Endothelial cell of umbilical vein (primary cell): ENCODE data around the gene PPP2R2C. TPM values are rescaled to one million over a fixed set of nuclear protein-coding genes. Genes with fewer than 3 reads are reported as not detected.

Source experiments
- BruUV-seq: library from RNA; stranded (reverse); fragments of 400-500 nt; replicated peaks from 2 replicates; lab custom pipeline; 2021; lab: Mats Ljungman, UMichigan
- CTCF ChIA-PET: fragments of 300-600, 350-600 bp; sonication (Branson Sonifier 250); formaldehyde crosslinking; loops from one replicate; lab custom pipeline; 2021; ENCODE audit warnings: antibody characterized with exemption, inconsistent platforms; lab: Charles Lee
- POLR2A ChIA-PET: fragments of 300-600, 350-600 bp; sonication (Branson Sonifier 250); formaldehyde crosslinking; loops from one replicate; lab custom pipeline; 2021; ENCODE audit warnings: antibody characterized with exemption, inconsistent platforms; lab: Charles Lee
- DNase-seq: peaks from one replicate; pipeline ENCODE4 v3.0.0-alpha.2; 2011; ENCODE audit warnings: low read depth, low spot score
- FAIRE-seq: peaks from 2 replicates; lab custom pipeline; 2011; peaks lifted over from hg19 to GRCh38; lab: Jason Lieb, UNC
- H2AFZ ChIP-seq: 2 replicates; pipeline ENCODE4 v1.6.0; 2012; ENCODE audit warnings: low read depth, low read length, control low read depth, inconsistent platforms
- H3K27ac ChIP-seq: 2 replicates; pipeline ENCODE4 v1.5.1; 2011; ENCODE audit warnings: low read depth, mild to moderate bottlenecking, control low read depth, low read length, moderate library complexity; ENCODE audit not compliant: insufficient read depth
- H3K27me3 ChIP-seq, 2 experiments: 2 replicates each; pipeline versions ENCODE4 v1.6.0 to v1.6.1; 2011; ENCODE audit warnings: low read length in 2 of 2, mixed read lengths in 1 of 2; ENCODE audit not compliant: control insufficient read depth in 2 of 2, insufficient read depth in 2 of 2
- H3K36me3 ChIP-seq, 2 experiments: 2 replicates in 1 of 2; 3 replicates in 1 of 2; pipeline ENCODE4 v1.5.1; 2011; ENCODE audit warnings: low read length in 2 of 2, mild to moderate bottlenecking in 1 of 2, moderate library complexity in 1 of 2; ENCODE audit not compliant: control insufficient read depth in 2 of 2, insufficient read depth in 2 of 2; ENCODE audit errors: extremely low read depth in 1 of 2
- H3K4me1 ChIP-seq: 3 replicates; pipeline ENCODE4 v1.5.1; 2011; ENCODE audit warnings: mild to moderate bottlenecking, low read length; ENCODE audit not compliant: control insufficient read depth, insufficient read depth; ENCODE audit errors: extremely low read depth
- H3K4me2 ChIP-seq: 2 replicates; pipeline ENCODE4 v1.6.1; 2011; ENCODE audit warnings: low read length, control low read depth, mixed read lengths; ENCODE audit not compliant: insufficient read depth
- H3K4me3 ChIP-seq, 3 experiments: fragments of 200-600 bp in 1 of 3; sonication (generic), shearing (Covaris generic) in 1 of 3; replicated peaks in 1 of 3; 2 replicates each; pipeline ENCODE4 v1.5.1; 2011 to 2016; ENCODE audit warnings: control low read depth in 3 of 3, low read length in 3 of 3, mild to moderate bottlenecking in 2 of 3, inconsistent platforms in 1 of 3, low read depth in 1 of 3, moderate library complexity in 1 of 3; ENCODE audit not compliant: insufficient read depth in 1 of 3
- H3K79me2 ChIP-seq: 2 replicates; pipeline ENCODE4 v1.6.0; 2012; ENCODE audit warnings: low read length, inconsistent platforms; ENCODE audit not compliant: control insufficient read depth, insufficient read depth
- H3K9ac ChIP-seq: replicated peaks from 2 replicates; pipeline ENCODE3; 2011; ENCODE audit warnings: low read length, control low read depth; ENCODE audit not compliant: insufficient read depth; ENCODE audit errors: extremely low read depth
- H3K9me1 ChIP-seq: replicated peaks from 3 replicates; pipeline ENCODE4 v1.6.0; 2011; ENCODE audit warnings: mild to moderate bottlenecking, low read length; ENCODE audit not compliant: control insufficient read depth, insufficient read depth; ENCODE audit errors: extremely low read depth
- H3K9me3 ChIP-seq: replicated peaks from 2 replicates; pipeline ENCODE4 v1.5.1; 2012; ENCODE audit warnings: low read length, inconsistent platforms; ENCODE audit not compliant: control insufficient read depth, insufficient read depth
- H4K20me1 ChIP-seq: replicated peaks from 2 replicates; pipeline ENCODE3; 2011; ENCODE audit warnings: mild to moderate bottlenecking, low read length; ENCODE audit not compliant: control insufficient read depth, insufficient read depth; ENCODE audit errors: extremely low read depth
- FOS ChIP-seq: IDR thresholded peaks from 2 replicates; pipeline ENCODE4 v1.6.1; 2011; ENCODE audit warnings: mild to moderate bottlenecking, low read length, moderate library complexity, borderline replicate concordance; ENCODE audit not compliant: insufficient read depth
- GATA2 ChIP-seq: IDR thresholded peaks from 2 replicates; pipeline ENCODE4 v1.7.0; 2011; ENCODE audit warnings: low read depth, mild to moderate bottlenecking, moderate library complexity, mixed read lengths, low read length; ENCODE audit not compliant: insufficient read length, insufficient read depth
- JUN ChIP-seq: IDR thresholded peaks from 2 replicates; pipeline ENCODE4 v1.6.1; 2011; ENCODE audit warnings: borderline replicate concordance, low read depth; ENCODE audit not compliant: insufficient read length, insufficient read depth
- MYC ChIP-seq: IDR thresholded peaks from one replicate; pipeline ENCODE4 v1.6.1; 2011; ENCODE audit warnings: mild to moderate bottlenecking, low read depth, low read length
- POLR2A ChIP-seq: IDR thresholded peaks from 2 replicates; pipeline ENCODE4 v1.6.1; 2012; ENCODE audit warnings: low read depth, mild to moderate bottlenecking, control low read depth, low read length
- POLR2AphosphoS5 ChIP-seq: IDR thresholded peaks from 2 replicates; pipeline ENCODE4 v1.6.1; 2012; ENCODE audit warnings: low read depth, mild to moderate bottlenecking, control low read depth, low read length, moderate library complexity; ENCODE audit not compliant: insufficient read depth
- dilution Hi-C: fragments of 300-500 bp; cut with MboI; formaldehyde crosslinking; loops from one replicate; pipeline ENCODE4 v1.15.0; 2019; ENCODE audit warnings: low sequenced_read_pairs; ENCODE audit not compliant: extremely low pct_ligation_motif_present
- intact Hi-C: fragments of 100-400 bp; cut with micrococcal nuclease; formaldehyde crosslinking; loops from one replicate; pipeline ENCODE4 v1.10.0; 2022
- polyA plus RNA-seq, 4 experiments: library from polyadenylated mRNA; depleted of rRNA in 3 of 4; stranded (reverse) in 3 of 4; unstranded in 1 of 4; fragments of >200 nt; gene quantifications; 2 replicates each; pipeline versions ENCODE4 v1.2.1 to v1.2.3, GENCODE V29; 2011 to 2012; ENCODE audit warnings: missing spikeins in 1 of 4
- total RNA-seq: library from RNA; stranded (reverse); gene quantifications from 2 replicates; pipeline ENCODE4 v1.2.3, GENCODE V29; 2021

PPP2R2C gene
- total and polyA plus RNA-seq, 2 donors (not counting 3 experiments of a cell fraction or from before 2014, with no cell fraction given): 0.03 to 0.09 TPM

- dilution Hi-C loops: no loop called here
Observed at GRCh38 chr4:6272863-6273660, 199.4 kb downstream of the PPP2R2C start.

DNA sequence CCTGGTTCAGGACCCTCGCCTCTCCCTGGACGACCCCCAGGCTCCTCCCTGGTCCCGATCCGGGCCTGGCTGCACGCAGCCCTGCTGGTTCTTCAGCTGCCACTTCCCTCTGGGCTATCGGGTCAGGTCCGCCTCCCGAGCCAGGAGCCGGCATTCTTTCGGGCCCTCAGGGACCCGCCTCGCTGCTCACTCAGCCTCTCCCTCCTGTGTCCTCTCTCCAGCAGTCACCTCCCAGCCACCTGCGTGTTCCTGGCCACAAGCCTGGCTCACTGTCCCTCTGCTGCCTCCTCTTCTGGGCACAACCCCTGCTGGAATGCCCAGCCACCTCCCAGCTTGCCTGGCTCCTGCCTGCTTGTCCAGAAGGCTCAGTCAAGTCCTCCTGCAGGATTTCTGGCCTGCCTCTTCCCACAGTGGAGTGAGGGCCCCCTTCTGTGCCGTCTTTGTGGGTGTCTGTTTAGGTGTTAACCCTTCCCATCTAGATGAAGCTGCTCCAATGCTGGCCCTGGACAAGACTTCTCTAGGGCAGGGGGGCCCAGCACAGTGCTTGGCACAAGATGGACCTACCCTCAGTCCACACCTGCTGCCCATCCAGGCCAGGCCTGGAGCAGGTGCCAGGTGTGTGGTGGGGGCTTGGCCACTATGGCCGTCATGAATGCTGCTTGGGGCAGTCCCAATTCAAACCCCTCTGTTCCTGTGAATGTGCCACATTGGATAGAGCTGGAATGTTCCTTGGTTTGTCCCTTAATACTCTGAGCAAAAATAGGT, 200.5 kb downstream of the PPP2R2C start:
- no peaks in the 10 kb centered on the region for H3K79me2 ChIP-seq
- no peaks in the 10 kb centered on the region for H3K9me1 ChIP-seq
- intact Hi-C loops (loop anchor here (10.0 kb wide), 1 partner anchor 1237 kb away; no protein-coding TSS in a partner anchor), dilution Hi-C loops (no loop called here)
- BruUV-seq: no TSS peak
- H3K36me3 ChIP-seq: peaks cover 0 to 3% of the 10 kb centered on the region in 2 experiments
- no peak overlapping the region for H3K4me3 ChIP-seq
- no peak overlapping the region for H3K4me2 ChIP-seq
- no peak for FAIRE-seq
- ChIA-PET POLR2A (no interaction called here), CTCF (interaction anchor here (1.2 to 3.3 kb wide), 5 partner anchors 19 to 60 kb away, joined by 3 to 11 read pairs (median 5); no protein-coding TSS in a partner anchor)
- H3K9me3 ChIP-seq: no peaks in the 10 kb centered on the region
- H4K20me1 ChIP-seq: no peaks in the 10 kb centered on the region
- H3K27ac ChIP-seq: no peak overlapping the region
- no peak overlapping the region for H3K9ac ChIP-seq
- no peak for DNase-seq
- peaks cover 15% of the 10 kb centered on the region for H3K4me1 ChIP-seq
- no peak for TF ChIP-seq GATA2
- no peak for TF ChIP-seq FOS
- no peak for TF ChIP-seq POLR2A
- TF ChIP-seq MYC: no peak
- TF ChIP-seq POLR2AphosphoS5: no peak
- H2AFZ ChIP-seq: no peak overlapping the region
- peaks cover 8% of the 10 kb centered on the region in 2 experiments for H3K27me3 ChIP-seq

More at GRCh38 chr4:6272863-6273660, 199.4 kb downstream of the PPP2R2C start:
- ChIA-PET POLR2A (no interaction called here), CTCF (interaction anchor here (1.2 to 3.3 kb wide), 6 partner anchors 9 to 59 kb away, joined by 3 to 11 read pairs (median 6); no protein-coding TSS in a partner anchor)
- TF ChIP-seq JUN (peak; percentile 3), MYC (no peak)
- Histone ChIP-seq H4K20me1 (no peaks in the 10 kb centered on the region), H3K36me3 (peaks cover 0 to 6% of the 10 kb centered on the region in 2 experiments), H3K4me3 (no peak overlapping the region), H3K9me1 (no peaks in the 10 kb centered on the region), H3K27me3 (peaks cover 3% of the 10 kb centered on the region in 2 experiments), H3K9ac (no peak overlapping the region), H3K27ac (peak overlapping the region; percentile 26), H3K4me1 (peaks cover 18% of the 10 kb centered on the region), H3K9me3 (no peaks in the 10 kb centered on the region), H3K4me2 (no peak overlapping the region), H2AFZ (no peak overlapping the region), H3K79me2 (no peaks in the 10 kb centered on the region)
- intact Hi-C loops: loop anchor here (10.0 kb wide), 1 partner anchor 1238 kb away; no protein-coding TSS in a partner anchor
- FAIRE-seq (peak; percentile 67), DNase-seq (peak; percentile 75)
- BruUV-seq: no TSS peak
